Activated naive CD8-positive, alpha-beta T cell treated with anti-CD3 and anti-CD28 coated beads, Interleukin-2, amount 10 ng/mL, durations not matched to agents 7 days and 5 days (primary cell): ENCODE measurements around the gene CDK14. TPM values are rescaled to one million over a fixed set of nuclear protein-coding genes. Genes with fewer than 3 reads are reported as not detected.

Source experiments
- ATAC-seq: fragments of 150-1000 bp; cut with Tn5 transposase; one replicate; pipeline ENCODE4 v1.10.0; 2021; ENCODE audit warnings: low read depth, moderate library complexity
- POLR2A ChIA-PET: fragments of 350-600 bp; sonication (Branson Sonifier 250); formaldehyde crosslinking; loops from one replicate; lab custom pipeline; 2021; ENCODE audit warnings: antibody characterized with exemption; lab: Charles Lee
- DNase-seq: peaks from one replicate; pipeline ENCODE4 v3.0.0; 2021
- H3K27ac Mint-ChIP-seq: one replicate; pipeline ENCODE4 v1.8.0; 2022; ENCODE audit warnings: mild to moderate bottlenecking, mixed read lengths
- H3K27me3 Mint-ChIP-seq: one replicate; pipeline ENCODE4 v1.8.0; 2022; ENCODE audit warnings: mild to moderate bottlenecking, moderate library complexity, mixed read lengths
- H3K36me3 Mint-ChIP-seq: one replicate; pipeline ENCODE4 v1.8.0; 2021; ENCODE audit warnings: mild to moderate bottlenecking, mixed read lengths
- H3K4me1 Mint-ChIP-seq: one replicate; pipeline ENCODE4 v1.8.0; 2021; ENCODE audit warnings: mixed read lengths
- H3K4me3 Mint-ChIP-seq: one replicate; pipeline ENCODE4 v1.8.0; 2022; ENCODE audit warnings: mild to moderate bottlenecking, moderate library complexity, mixed read lengths
- H3K9me3 Mint-ChIP-seq: one replicate; pipeline ENCODE4 v1.8.0; 2021; ENCODE audit warnings: mixed read lengths
- total RNA-seq, 2 experiments: library from RNA; stranded (reverse); gene quantifications; one replicate each; pipeline ENCODE4 v1.2.3, GENCODE V29; 2021

The CDK14 gene
- total RNA-seq, 2 experiments from 2014 or later, result 0.94 to 1.2 TPM

- DNase-seq, result no peak
- Mint-ChIP-seq H3K4me1 (no peaks in the 10 kb centered on the region), H3K36me3 (no peaks in the 10 kb centered on the region), H3K27ac (no peak overlapping the region), H3K9me3 (no peaks in the 10 kb centered on the region), H3K27me3 (peaks cover 2% of the 10 kb centered on the region), H3K4me3 (no peak overlapping the region)
- POLR2A ChIA-PET, result no interaction called here
- ATAC-seq, result no peak
Observed at GRCh38 chr7:91135300-91135699, 539.2 kb downstream of the CDK14 start.

GRCh38 chr7:91135703-91136430, 539.7 kb downstream of the CDK14 start:
- POLR2A ChIA-PET, result no interaction called here
- no peak for DNase-seq
- ATAC-seq, result no peak
- H3K4me1 Mint-ChIP-seq, result no peaks in the 10 kb centered on the region
- peaks cover 2% of the 10 kb centered on the region for H3K27me3 Mint-ChIP-seq
- no peaks in the 10 kb centered on the region for H3K9me3 Mint-ChIP-seq
- no peak overlapping the region for H3K27ac Mint-ChIP-seq
- no peaks in the 10 kb centered on the region for H3K36me3 Mint-ChIP-seq
- H3K4me3 Mint-ChIP-seq, result no peak overlapping the region

- POLR2A ChIA-PET, result no interaction called here
Observed at GRCh38 chr7:91137153-91137787, 541.1 kb downstream of the CDK14 start.

GRCh38 chr7:91137788-91138368, 541.8 kb downstream of the CDK14 start:
- POLR2A ChIA-PET, result no interaction called here
- Mint-ChIP-seq H3K4me1 (no peaks in the 10 kb centered on the region), H3K27ac (no peak overlapping the region), H3K27me3 (peaks cover 2% of the 10 kb centered on the region), H3K36me3 (no peaks in the 10 kb centered on the region), H3K9me3 (no peaks in the 10 kb centered on the region), H3K4me3 (no peak overlapping the region)
- ATAC-seq, result no peak
- no peak for DNase-seq

More at GRCh38 chr7:91137153-91137787, 541.1 kb downstream of the CDK14 start:
- no peaks in the 10 kb centered on the region for H3K4me1 Mint-ChIP-seq
- no peak overlapping the region for H3K4me3 Mint-ChIP-seq
- no peak overlapping the region for H3K27ac Mint-ChIP-seq
- peaks cover 2% of the 10 kb centered on the region for H3K27me3 Mint-ChIP-seq
- no peaks in the 10 kb centered on the region for H3K9me3 Mint-ChIP-seq
- ATAC-seq (no peak), DNase-seq (no peak)
- no peaks in the 10 kb centered on the region for H3K36me3 Mint-ChIP-seq

GRCh38 chr7:91140286-91140685, 544.2 kb downstream of the CDK14 start:
- Mint-ChIP-seq H3K4me3 (no peak overlapping the region), H3K27me3 (no peaks in the 10 kb centered on the region), H3K4me1 (no peaks in the 10 kb centered on the region), H3K36me3 (no peaks in the 10 kb centered on the region), H3K27ac (no peak overlapping the region), H3K9me3 (no peaks in the 10 kb centered on the region)
- DNase-seq, result no peak
- ATAC-seq, result no peak
- POLR2A ChIA-PET, result no interaction called here

- ATAC-seq, result no peak
- Mint-ChIP-seq H3K9me3 (no peaks in the 10 kb centered on the region), H3K4me1 (no peaks in the 10 kb centered on the region), H3K4me3 (no peak overlapping the region), H3K36me3 (no peaks in the 10 kb centered on the region), H3K27ac (no peak overlapping the region), H3K27me3 (no peaks in the 10 kb centered on the region)
- POLR2A ChIA-PET, result no interaction called here
- no peak for DNase-seq
Observed at GRCh38 chr7:91140982-91141381, 544.9 kb downstream of the CDK14 start.

GRCh38 chr7:91142743-91143142, 546.6 kb downstream of the CDK14 start:
- no peak overlapping the region for H3K27ac Mint-ChIP-seq
- ATAC-seq (no peak), DNase-seq (no peak)
- H3K4me3 Mint-ChIP-seq, result no peak overlapping the region
- H3K36me3 Mint-ChIP-seq, result no peaks in the 10 kb centered on the region
- POLR2A ChIA-PET, result no interaction called here
- no peaks in the 10 kb centered on the region for H3K9me3 Mint-ChIP-seq
- H3K27me3 Mint-ChIP-seq, result peaks cover 2% of the 10 kb centered on the region
- no peaks in the 10 kb centered on the region for H3K4me1 Mint-ChIP-seq

GRCh38 chr7:91149341-91150246, 553.5 kb downstream of the CDK14 start:
- Mint-ChIP-seq H3K27ac (no peak overlapping the region), H3K36me3 (no peaks in the 10 kb centered on the region), H3K9me3 (no peaks in the 10 kb centered on the region), H3K4me3 (no peak overlapping the region), H3K27me3 (peaks cover 2% of the 10 kb centered on the region), H3K4me1 (no peaks in the 10 kb centered on the region)
- POLR2A ChIA-PET, result no interaction called here
- ATAC-seq, result no peak
- DNase-seq, result no peak

GRCh38 chr7:91151916-91152315, 555.8 kb downstream of the CDK14 start:
- ATAC-seq (no peak), DNase-seq (no peak)
- no peak overlapping the region for H3K27ac Mint-ChIP-seq
- no peaks in the 10 kb centered on the region for H3K27me3 Mint-ChIP-seq
- POLR2A ChIA-PET, result no interaction called here
- no peaks in the 10 kb centered on the region for H3K36me3 Mint-ChIP-seq
- no peak overlapping the region for H3K4me3 Mint-ChIP-seq
- H3K9me3 Mint-ChIP-seq, result no peaks in the 10 kb centered on the region
- no peaks in the 10 kb centered on the region for H3K4me1 Mint-ChIP-seq

GRCh38 chr7:91156316-91157185, 560.4 kb downstream of the CDK14 start:
- no peak for ATAC-seq
- Mint-ChIP-seq H3K27ac (no peak overlapping the region), H3K27me3 (no peaks in the 10 kb centered on the region), H3K4me1 (no peaks in the 10 kb centered on the region), H3K36me3 (no peaks in the 10 kb centered on the region), H3K4me3 (no peak overlapping the region), H3K9me3 (no peaks in the 10 kb centered on the region)
- POLR2A ChIA-PET, result no interaction called here
- no peak for DNase-seq

GRCh38 chr7:91157579-91158320, 561.6 kb downstream of the CDK14 start:
- Mint-ChIP-seq H3K36me3 (no peaks in the 10 kb centered on the region), H3K4me1 (no peaks in the 10 kb centered on the region), H3K9me3 (no peaks in the 10 kb centered on the region), H3K4me3 (no peak overlapping the region), H3K27me3 (no peaks in the 10 kb centered on the region), H3K27ac (no peak overlapping the region)
- ATAC-seq, result no peak
- DNase-seq, result no peak
- POLR2A ChIA-PET, result no interaction called here

- Mint-ChIP-seq H3K27me3 (no peaks in the 10 kb centered on the region), H3K4me3 (no peak overlapping the region), H3K36me3 (no peaks in the 10 kb centered on the region), H3K9me3 (no peaks in the 10 kb centered on the region), H3K27ac (no peak overlapping the region), H3K4me1 (no peaks in the 10 kb centered on the region)
- DNase-seq, result no peak
- ATAC-seq, result no peak
- POLR2A ChIA-PET, result no interaction called here
Observed at GRCh38 chr7:91162436-91162835, 566.3 kb downstream of the CDK14 start.
